Cardiac fibroblast (primary cell): ENCODE results near the gene ELMO1.

Experiments
- DNase-seq, 2 donors: peaks; one replicate each; pipeline versions ENCODE4 v3.0.0 to v3.0.0-alpha.2; 2010; ENCODE audit warnings: low read depth in 2 of 2
- H3K4me3 ChIP-seq, 2 donors: replicated peaks in 1 of 2; 1 replicate in 1 of 2; 2 replicates in 1 of 2; pipeline ENCODE4 v1.5.1; 2011; ENCODE audit warnings: low read depth in 2 of 2, low read length in 2 of 2, mild to moderate bottlenecking in 2 of 2, moderate library complexity in 1 of 2
- TF ChIP-seq, protein P1 (sequence below): IDR thresholded peaks from one replicate; pipeline ENCODE4 v1.5.1; 2011; ENCODE audit warnings: low read depth, mild to moderate bottlenecking, low read length, inconsistent platforms

ELMO1 gene

DNA sequence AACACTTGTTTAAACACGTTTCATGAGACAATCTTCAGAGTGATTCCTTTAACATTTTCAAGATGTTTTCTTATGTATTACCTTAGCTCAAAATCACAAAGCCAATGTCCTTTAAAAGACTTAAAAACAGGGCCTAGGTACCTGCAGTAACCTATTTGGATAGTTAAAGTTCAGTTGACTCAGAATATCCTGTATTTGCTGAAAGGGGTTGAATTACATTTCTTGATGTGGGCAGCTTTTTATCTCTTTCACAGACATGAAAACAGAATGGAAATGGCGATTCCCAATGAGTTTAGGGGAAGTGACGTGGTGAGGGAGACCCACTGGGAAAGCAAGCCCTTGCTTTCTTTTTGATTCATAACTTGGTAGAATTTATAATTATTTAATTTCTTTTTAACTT is 400.0 kb downstream of the ELMO1 start:
- H3K4me3 ChIP-seq = no peak overlapping the region

DNA sequence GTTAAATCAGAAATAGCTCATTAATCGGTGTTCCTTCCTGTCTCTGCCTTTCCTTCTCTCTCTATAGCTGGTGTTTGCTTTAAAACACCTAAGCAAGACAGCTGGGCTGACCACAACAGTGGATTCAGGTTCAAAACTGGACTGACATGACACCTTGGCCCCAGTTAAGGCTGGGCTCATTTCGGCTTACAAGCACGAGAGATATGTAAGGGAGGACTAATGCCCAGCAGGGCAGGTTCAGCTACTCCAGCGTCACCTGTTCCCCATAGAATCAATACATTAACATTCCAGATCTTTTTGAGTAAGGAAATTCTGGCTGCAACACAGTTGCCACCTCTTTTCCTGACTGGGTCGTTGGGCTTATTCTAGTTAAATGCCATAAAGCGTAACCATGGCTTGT is 401.4 kb downstream of the ELMO1 start:
- TF ChIP-seq, protein P1, sequence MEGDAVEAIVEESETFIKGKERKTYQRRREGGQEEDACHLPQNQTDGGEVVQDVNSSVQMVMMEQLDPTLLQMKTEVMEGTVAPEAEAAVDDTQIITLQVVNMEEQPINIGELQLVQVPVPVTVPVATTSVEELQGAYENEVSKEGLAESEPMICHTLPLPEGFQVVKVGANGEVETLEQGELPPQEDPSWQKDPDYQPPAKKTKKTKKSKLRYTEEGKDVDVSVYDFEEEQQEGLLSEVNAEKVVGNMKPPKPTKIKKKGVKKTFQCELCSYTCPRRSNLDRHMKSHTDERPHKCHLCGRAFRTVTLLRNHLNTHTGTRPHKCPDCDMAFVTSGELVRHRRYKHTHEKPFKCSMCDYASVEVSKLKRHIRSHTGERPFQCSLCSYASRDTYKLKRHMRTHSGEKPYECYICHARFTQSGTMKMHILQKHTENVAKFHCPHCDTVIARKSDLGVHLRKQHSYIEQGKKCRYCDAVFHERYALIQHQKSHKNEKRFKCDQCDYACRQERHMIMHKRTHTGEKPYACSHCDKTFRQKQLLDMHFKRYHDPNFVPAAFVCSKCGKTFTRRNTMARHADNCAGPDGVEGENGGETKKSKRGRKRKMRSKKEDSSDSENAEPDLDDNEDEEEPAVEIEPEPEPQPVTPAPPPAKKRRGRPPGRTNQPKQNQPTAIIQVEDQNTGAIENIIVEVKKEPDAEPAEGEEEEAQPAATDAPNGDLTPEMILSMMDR = no peak
- DNase-seq = no peak
- no peak overlapping the region for H3K4me3 ChIP-seq

More for the DNA sequence above, 400.0 kb downstream of the ELMO1 start:
- TF ChIP-seq, protein P1 = no peak
- DNase-seq = no peak

DNA sequence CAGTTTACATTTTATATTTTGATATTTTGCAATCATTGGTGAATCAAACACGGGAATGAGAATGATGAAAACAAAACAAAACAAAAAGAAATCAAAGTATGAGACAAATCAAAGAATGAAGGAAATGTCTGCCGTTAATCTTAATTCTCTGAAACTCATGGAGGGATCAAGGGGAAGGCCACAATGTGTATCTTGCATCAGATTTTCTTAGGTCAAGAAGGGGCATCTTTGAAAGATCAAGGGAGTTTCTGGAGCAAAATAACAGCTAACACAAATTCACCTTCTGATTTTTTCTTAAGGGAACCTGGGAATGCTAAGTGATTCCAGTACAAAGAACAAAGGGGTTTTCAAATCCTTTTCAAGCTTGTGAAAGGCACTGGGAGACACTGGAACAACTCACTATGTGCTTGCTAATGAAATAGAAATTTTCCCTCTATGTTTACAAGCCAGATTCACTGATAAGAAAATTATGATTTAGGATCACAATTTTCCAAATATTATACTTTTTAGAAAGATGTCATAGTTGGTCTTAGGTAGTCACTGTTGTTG is 402.1 kb downstream of the ELMO1 start:
- no peak for DNase-seq
- no peak overlapping the region for H3K4me3 ChIP-seq
- TF ChIP-seq, protein P1 = no peak

DNA sequence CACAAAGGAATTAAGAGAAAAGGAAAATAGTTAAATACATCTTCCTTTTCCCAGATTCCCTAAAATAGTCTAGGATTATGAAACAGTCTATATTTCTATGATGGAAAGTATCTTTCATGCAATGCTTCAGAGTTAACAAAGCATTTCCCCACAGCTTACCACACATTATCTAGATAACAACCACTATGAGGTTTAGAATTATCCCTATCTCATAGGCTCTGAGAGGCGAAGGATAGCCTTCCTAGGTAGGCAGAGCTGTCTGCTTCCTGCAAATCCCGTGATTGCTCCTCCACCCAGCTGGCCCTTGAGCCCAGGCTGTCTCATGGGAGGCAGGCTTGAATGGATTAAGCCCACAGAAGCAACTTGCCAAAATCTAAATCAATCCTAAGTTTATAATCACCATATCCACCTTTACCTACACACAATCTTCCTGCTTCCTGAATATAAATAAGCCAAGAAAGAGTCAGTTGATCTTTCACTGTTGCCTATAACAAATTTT is 402.9 kb downstream of the ELMO1 start:
- DNase-seq = no peak
- H3K4me3 ChIP-seq = no peak overlapping the region
- TF ChIP-seq, protein P1 = no peak

DNA sequence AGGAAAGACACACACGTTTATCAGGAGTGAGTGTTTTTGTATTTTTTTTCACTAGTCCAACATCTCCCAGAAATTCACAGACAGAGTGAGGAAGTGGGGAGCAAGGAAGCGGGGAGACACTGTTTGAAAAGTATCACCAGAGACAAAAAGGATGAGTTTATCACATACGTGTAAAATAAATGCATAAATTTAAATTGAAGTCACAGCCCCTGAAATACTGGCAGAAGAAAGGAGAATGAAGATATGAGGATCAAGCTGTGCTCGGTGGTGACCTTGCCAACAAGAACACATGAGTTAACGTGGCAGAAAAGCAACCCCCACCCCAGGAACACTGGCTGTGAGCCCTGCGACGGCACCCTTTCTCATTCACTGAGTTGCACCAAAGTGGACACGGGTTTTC is 407.2 kb downstream of the ELMO1 start:
- H3K4me3 ChIP-seq = no peak overlapping the region
- no peak for DNase-seq
- TF ChIP-seq, protein P1 = no peak

DNA sequence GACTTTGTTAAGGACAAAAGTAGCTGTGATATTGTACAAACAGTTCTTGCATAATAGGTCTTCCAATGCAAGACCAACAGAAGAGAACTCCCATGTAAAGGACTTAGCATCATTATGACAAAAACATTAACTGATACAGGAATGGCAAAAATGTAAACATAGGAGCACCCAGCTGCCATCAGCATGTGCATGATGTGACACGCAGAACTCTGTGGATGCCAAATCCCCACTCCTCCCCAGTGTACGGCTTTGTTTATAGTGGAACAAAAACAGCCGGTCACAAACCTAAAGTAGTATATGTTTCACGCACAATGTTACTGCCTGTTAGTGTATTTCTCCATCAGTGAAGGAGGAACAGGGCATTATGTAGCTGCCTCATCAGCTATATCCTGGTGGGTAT is 408.3 kb downstream of the ELMO1 start:
- no peak for DNase-seq
- TF ChIP-seq, protein P1 = no peak
- no peak overlapping the region for H3K4me3 ChIP-seq
